ENCODE data around the gene CTNNA2. TPM values are rescaled to one million over a fixed set of nuclear protein-coding genes. Genes with fewer than 3 reads are reported as not detected.

The CTNNA2 gene
- total RNA-seq, 1 experiment from 2014 or later, result 5.5 TPM

DNA sequence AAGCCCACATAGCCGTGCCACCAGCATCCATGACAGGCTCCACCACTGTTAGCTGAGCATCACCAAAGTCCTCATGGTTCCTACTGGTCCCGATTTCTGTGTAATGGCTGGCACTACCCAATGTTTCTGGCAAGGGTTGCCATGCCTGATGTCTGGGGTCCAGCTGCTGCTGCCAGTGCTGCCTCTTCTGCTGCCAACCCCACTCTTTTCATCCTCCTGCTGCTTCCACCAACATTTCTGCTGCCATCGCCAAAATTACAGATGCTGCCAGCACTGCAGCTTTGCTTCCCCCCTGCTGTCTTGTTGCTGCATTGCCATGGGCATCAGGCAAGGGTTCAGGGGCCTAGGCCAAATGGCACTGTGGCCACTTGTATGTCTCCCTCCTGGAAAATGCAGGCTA is 638.8 kb downstream of the CTNNA2 start:
- Histone ChIP-seq H3K23ac (ENCODE audit: insufficient read length, low read depth, low read length) (no peak overlapping the region), H3K79me2 (ENCODE audit: insufficient read depth, low read length) (no peaks in the 10 kb centered on the region), H3T11ph (ENCODE audit: low read length) (no peak overlapping the region), H3K18ac (ENCODE audit: insufficient read length, low read depth, low read length) (no peak overlapping the region), H3K23me2 (ENCODE audit: insufficient read length, low read depth, low read length, poor library complexity, severe bottlenecking) (no peaks in the 10 kb centered on the region), H2BK5ac (ENCODE audit: insufficient read length, low read length) (no peak overlapping the region), H3K14ac (ENCODE audit: insufficient read depth, low read length) (no peak overlapping the region; the same call in 1 of the 2 replicates), H3K27me3 (ENCODE audit: insufficient read depth, low read length) (no peaks in the 10 kb centered on the region), H3K4me2 (ENCODE audit: insufficient read depth, insufficient read length, low read length) (no peak overlapping the region), H3K27ac (ENCODE audit: insufficient read length, low read depth, low read length) (no peak overlapping the region), H2BK120ac (ENCODE audit: low read depth, low read length, poor library complexity, severe bottlenecking) (no peak overlapping the region), H4K8ac (replicated peaks; ENCODE audit: insufficient read length, low read depth, low read length) (no peak overlapping the region), H2BK15ac (ENCODE audit: low read depth, low read length) (no peak overlapping the region), H4K91ac (ENCODE audit: insufficient read length, low read depth, low read length) (no peak overlapping the region), H3K9me3 (ENCODE audit: control insufficient read depth, low read depth, low read length) (no peaks in the 10 kb centered on the region), H3K56ac (ENCODE audit: insufficient read length, low read depth, low read length) (no peak overlapping the region), H2AK5ac (ENCODE audit: insufficient read length, low read length) (no peak overlapping the region), H2BK12ac (ENCODE audit: insufficient read length, low read depth, low read length) (no peak overlapping the region), H3K9ac (ENCODE audit: extremely low read depth, insufficient read length, low read length) (no peak overlapping the region), H3K4ac (ENCODE audit: low read depth, low read length) (no peak overlapping the region), H4K20me1 (ENCODE audit: control insufficient read depth, insufficient read depth, insufficient read length) (no peaks in the 10 kb centered on the region), H3K79me1 (ENCODE audit: insufficient read depth, low read depth, low read length, poor library complexity, severe bottlenecking) (no peaks in the 10 kb centered on the region), H3K4me1 (ENCODE audit: insufficient read depth, low read length) (no peaks in the 10 kb centered on the region), H2BK20ac (ENCODE audit: low read depth, low read length, poor library complexity, severe bottlenecking) (no peak overlapping the region), H2AFZ (ENCODE audit: low read length) (no peak overlapping the region), H4K5ac (ENCODE audit: insufficient read length, low read depth, low read length) (no peak overlapping the region)
- Mint-ChIP-seq H3K4me3 (no peak overlapping the region), H3K4me1 (peaks cover 15 to 24% of the 10 kb centered on the region in 2 experiments), H3K27me3 (ENCODE audit: low read depth) (no peaks in the 10 kb centered on the region), H3K27ac (no peak overlapping the region; a peak in 1 of 7 replicates), H3K36me3 (ENCODE audit: insufficient read depth in 1 of 3, low read depth in 3 of 3) (no peaks in the 10 kb centered on the region), H3K9me3 (no peaks in the 10 kb centered on the region)
- whole genome bisulfite sequencing (ENCODE audit: extremely low coverage, insufficient read length, low lambda C conversion rate), result no CpG with 5 or more reads among the region's 3 CpGs
- TF ChIP-seq, protein P1, sequence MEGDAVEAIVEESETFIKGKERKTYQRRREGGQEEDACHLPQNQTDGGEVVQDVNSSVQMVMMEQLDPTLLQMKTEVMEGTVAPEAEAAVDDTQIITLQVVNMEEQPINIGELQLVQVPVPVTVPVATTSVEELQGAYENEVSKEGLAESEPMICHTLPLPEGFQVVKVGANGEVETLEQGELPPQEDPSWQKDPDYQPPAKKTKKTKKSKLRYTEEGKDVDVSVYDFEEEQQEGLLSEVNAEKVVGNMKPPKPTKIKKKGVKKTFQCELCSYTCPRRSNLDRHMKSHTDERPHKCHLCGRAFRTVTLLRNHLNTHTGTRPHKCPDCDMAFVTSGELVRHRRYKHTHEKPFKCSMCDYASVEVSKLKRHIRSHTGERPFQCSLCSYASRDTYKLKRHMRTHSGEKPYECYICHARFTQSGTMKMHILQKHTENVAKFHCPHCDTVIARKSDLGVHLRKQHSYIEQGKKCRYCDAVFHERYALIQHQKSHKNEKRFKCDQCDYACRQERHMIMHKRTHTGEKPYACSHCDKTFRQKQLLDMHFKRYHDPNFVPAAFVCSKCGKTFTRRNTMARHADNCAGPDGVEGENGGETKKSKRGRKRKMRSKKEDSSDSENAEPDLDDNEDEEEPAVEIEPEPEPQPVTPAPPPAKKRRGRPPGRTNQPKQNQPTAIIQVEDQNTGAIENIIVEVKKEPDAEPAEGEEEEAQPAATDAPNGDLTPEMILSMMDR (conservative IDR thresholded peaks at IDR 0.05), result no peak
- DNase-seq, result no peak

Measured in H9 (cell line).